ENCODE data around the gene LRRK2. TPM values are rescaled to one million over a fixed set of nuclear protein-coding genes. Genes with fewer than 3 reads are reported as not detected.

The LRRK2 gene
- 10.9 and 11.0 TPM in 2 replicates for total RNA-seq

GRCh38 chr12:40224439-40225291 is at the start of gene LRRK2:
Gene LRRK2, plus strand, starts transcription at chr12:40224997. Its CDS starts 135 bp downstream, at chr12:40225132.

Other genes with a start within 250 kb of the LRRK2 start
- gene SLC2A13, start 118.9 kb upstream of the LRRK2 start, total RNA-seq = 7.8 and 16.2 TPM in 2 replicates